Renal cortical epithelial cell (primary cell): ENCODE results near the gene ELK1. TPM values are rescaled to one million over a fixed set of nuclear protein-coding genes. Genes with fewer than 3 reads are reported as not detected.

Source experiments
- DNase-seq: peaks from one replicate; pipeline ENCODE4 v3.0.0-alpha.2; 2011; ENCODE audit warnings: low read depth
- total RNA-seq: library from RNA; depleted of rRNA; stranded (reverse); fragments of >200 nt; gene quantifications from 2 replicates; pipeline ENCODE4 v1.2.3, GENCODE V29; 2014

The ELK1 gene
- total RNA-seq, 1 donor from 2014 or later: 16.4 TPM

DNA sequence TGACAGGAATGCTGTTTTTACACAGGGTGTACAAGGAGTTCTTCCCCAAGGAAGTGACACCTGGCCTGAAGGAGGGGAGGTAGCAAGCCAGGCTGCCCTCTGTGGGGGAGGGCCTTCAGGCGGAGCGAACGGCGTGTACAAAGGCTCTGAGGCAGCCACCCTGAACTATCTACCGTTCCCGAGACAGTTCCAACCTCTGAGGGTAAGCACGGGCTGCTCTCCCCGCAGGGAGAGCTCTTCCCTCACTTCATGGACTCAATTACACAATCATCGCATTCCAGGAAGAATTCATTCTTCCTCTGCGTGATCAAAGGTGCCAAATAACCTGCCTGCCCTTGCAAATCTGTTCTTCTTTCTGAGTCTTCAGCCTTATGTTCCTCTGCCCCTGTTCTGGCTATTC is 4.8 kb downstream of the ELK1 start:
- peak; percentile 63 for DNase-seq

DNA sequence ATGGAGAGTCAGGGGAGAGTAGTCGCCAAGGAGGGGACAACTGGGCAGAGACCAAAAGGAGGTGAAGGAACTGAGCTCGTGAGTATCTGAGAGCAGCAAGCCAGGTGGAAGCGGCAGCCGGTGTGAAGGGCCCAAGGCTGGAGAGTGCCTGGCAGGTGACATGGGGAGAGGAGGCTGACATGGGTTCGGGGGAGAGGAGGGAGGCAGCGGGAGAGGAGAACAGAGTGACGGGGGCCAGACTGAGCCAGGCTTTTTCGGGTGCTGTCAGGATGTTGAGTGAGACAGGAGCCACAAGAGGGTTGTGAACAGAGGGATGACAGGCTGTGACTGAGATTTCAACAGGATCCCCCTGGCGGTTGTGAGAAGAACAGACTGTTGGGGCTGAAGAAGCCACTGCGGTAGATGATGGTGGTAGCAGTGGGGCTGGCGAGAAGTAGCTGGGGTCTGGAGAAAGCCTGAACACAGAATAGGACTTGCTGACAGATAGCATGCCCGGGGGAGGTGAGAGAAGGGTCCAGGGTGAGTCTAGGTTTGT is 5.7 kb downstream of the ELK1 start:
- DNase-seq: no peak

DNA sequence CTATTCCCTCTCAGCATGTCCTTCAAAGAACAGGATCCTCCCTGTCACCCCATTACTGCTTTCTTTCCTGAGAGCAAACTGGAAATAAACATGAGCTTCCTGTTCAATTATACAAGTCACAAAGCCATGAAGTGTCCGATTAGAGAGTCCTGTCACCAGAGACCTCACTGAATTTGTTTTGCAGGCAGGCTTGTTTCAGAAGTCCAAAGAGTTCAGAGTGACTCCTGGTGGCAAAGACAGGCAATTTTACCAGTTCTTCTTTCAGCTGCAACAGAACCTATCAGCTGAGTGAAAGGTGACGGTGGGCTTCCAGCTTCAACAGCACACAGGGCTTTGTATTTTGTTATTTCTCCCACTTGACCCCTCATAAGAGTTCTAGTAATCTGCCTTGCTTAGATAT is 6.4 kb downstream of the ELK1 start:
- peak; percentile 42 for DNase-seq

DNA sequence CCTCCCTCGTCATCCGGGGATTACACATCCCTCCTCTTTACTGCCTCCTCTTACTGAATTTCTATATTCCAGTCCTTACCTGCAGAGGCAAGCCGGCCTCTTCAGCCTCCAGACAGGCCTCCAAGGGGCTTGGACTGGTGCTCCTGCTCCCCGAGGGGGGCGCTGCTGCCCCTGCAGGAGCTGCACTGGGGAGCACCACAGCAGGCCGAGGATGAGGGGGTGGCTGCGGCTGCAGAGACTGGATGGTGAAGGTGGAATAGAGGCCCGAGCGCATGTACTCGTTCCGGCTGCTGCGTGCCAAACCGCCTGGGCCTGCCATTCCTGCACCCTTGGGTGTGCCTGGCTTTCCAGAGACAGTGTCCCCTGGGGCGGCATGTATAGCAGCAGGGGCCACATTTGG is 11.5 kb downstream of the ELK1 start:
- no peak for DNase-seq

DNA sequence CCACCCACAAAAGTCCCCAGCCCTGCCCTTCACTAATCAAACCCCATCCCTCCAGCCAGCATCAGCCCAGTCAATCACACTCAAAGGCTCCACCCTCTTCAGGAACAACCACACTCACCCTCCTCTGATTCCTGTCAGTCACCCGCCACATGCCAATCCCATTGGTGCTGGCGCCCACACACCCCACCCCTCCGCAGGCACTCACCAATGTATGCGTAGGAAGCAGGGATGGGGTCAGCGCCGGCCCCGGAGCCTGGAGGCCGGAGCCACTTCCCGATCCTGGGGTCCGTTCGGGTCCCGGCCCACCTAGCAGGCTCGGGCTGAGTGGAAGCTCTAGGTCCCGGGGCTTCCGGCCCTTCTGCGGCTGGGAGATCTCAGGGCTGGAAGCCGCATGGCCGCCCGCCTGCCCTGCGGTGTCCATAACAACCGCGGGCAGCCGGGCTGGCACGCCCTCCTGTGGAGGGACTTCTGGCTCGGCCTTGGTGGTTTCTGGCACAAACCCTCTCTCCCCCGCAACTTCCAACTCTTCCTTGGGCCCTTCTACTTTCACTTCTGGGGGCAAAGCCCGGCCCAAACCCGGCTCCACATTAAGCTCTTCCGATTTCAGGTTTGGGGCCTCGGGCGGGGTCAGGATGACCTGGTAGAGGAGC is 12.7 kb downstream of the ELK1 start:
- no peak for DNase-seq

DNA sequence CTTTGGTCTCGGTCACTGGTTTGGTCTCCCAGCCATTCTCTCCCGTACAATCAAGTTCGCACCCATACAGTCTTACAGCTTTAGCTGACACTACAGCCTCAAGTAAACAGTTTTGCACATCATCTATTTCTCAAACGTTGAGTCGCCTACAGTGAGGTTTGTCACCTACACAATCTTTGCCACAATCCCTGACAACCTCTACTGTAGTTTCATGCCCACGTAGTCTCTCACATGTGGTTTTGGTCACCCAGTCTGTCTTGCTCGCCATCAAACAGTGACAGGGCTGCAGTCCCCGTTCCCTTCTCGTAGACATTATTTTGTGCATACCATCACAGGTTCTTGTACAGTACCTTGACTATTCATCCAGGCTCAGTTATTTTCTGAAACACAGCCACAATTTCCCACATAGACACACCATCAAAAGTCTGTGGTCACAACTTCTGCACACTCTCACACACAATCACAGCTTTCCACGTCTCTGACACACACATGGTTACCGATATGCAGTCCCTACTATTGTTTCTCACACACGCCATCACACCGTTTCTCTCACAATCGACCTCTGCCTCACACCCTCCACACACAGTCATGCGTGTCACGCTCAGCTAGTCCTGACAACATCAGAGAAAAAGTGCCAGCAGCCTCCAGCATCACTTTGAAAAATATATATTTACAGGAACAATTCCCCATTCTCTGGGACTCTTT is 15.3 kb downstream of the ELK1 start:
- no peak for DNase-seq

DNA sequence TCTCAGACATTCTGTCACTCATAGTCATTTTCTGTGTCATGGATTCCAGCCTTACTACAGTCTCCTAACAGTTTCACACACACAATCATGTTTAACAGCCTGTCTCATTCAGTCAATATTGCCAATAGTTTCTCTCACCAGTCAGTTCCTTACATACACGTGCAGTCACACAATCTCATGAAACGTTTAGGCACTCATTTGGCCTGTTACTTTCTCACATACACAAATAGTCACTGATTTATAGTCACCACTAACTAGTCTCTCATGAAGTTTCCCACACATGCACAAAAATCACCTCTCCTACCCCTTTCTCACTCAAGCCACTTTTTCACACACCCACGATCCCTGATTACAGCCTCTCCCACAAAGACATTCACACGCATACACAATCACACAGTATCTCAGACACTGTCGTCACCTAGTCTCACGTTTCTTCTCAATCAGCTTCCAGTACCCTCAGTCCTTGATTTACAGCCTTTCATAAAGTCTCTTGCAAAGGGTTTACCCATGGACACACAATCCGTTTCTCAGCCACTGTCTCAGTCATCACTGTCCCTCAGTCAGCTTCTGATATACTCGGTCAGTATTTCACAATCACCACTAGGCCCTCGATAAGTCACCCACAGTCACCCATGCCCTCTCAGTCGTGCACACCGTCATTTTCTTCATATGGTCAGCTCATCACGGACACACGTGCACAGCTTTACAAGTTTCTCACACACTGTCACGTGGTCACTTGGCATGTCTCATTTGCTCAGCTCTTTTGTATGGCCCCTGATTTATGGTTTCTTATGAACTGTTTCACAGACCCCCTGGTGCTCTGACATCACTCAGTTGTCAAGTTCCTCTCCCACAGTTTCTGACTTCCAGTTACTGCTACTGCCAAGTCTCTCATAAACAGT is 16.4 kb downstream of the ELK1 start:
- DNase-seq: no peak

DNA sequence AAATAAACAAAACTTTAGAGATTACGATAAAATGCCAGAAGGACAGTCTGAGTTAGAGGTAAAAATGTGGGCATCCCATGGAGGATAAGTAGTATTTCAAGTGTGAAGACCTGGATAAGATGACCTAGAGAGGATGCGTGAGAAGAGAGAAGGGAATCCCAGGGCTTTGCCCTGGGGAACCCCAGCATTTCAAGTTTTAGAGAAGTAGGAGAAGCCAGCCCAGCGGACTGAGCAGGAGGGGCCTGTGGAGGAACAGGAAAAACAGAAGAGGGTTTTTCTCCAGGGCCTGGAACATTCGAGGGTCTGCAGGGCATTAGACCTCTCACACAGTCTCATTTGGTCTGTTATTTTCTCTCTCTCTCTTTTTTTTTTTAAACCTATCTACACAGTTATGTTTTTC is 17.7 kb downstream of the ELK1 start:
- no peak for DNase-seq

DNA sequence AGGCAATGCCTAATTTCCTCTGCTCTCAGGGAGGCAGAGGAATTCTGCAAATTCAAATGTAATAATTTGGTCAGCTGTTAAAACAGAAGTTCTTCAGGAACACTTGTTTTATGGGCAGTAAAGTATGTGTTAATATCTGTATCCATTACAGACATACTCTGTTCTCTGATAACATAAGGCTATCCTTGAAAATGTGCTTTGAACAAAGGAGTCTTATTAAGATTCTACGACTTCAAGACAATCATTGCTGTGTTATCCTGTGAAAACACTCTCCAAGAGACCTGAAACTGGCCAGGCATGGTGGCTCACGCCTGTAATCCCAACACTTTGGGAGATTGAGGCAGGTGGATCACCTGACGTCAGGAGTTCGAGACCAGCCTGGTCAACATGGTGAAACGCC is 18.7 kb downstream of the ELK1 start:
- no peak for DNase-seq

DNA sequence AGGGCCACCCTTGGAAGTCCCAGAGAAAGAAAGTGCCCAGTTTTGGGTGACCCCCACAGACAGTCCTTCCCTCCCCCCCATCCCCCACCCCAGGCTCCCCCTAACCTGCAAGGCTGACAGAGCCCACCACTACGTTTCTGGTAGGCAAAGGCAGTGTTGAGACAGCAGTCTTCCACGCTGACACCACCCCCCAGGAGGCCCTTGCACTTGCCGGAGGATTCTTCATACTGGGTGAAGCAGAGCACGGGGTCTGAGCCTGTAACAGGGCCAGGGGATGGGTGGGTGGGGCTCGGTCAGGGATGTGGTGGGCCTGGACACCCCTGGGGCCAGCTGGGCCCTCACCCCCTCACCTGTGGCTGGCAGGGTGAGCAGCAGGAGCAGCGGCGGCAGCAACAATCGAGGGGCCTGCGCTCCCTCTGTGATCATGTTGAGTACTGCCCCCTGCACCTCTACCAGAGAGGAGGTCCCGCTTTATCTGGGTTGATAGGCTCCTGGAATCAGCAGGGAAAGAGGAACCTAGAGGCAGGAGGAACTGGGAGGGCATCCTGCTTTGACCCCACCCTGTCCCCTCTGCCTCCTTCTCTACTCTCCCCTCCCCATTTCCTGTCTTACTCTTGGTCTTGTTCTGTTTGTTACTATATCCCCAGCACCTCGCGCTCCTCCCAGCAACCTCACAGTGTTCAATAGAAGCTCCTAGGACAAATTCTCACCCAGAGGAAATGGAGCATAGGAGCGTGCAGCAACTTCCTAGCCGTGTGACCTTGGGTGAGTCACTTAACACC is 20.8 kb downstream of the ELK1 start, which contains the start of gene CFP:
Gene CFP (minus strand): TSS at position 512 of the 782 bp plus-strand sequence. CDS start 86 bp downstream, at position 426.
- no peak for DNase-seq

DNA sequence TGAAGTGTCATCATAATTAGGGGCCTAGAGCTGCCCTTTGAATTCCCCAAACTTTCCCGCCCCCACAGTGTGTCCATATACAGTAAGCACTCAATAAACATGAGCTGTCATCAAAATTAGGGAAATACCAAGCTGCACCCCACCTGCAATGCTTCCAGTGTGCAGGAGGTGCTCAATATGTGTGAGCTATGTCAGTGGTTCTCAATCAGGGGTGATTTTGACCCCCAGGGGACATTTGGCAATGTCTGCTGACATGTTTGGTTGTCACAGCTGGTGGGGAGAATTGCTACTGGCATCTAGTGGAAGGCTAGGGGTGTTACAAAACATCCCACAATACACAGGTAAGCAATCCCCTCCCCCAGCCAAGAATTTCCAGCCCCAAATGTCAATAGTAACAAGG is 21.4 kb downstream of the ELK1 start:
- DNase-seq: no peak

DNA sequence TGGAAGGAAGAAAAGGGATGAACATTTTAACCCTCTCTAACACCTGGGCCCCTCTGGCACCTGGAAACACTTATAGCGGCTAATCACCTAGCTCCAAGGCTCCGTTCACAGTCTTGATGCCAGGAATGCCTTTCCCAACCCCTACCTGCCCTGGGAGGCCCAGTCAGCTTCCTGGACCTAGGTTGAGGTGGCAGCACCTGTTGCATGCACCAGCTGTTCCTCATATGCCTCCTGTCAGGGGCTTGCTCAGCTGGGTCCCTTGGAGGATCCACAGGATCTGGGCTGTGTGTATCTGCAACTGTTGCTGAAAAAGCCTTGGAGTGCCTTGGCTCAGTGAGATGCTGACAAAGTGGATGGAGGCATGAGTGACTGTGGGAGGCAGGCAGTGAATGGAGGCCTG is 25.0 kb downstream of the ELK1 start:
- DNase-seq: no peak

DNA sequence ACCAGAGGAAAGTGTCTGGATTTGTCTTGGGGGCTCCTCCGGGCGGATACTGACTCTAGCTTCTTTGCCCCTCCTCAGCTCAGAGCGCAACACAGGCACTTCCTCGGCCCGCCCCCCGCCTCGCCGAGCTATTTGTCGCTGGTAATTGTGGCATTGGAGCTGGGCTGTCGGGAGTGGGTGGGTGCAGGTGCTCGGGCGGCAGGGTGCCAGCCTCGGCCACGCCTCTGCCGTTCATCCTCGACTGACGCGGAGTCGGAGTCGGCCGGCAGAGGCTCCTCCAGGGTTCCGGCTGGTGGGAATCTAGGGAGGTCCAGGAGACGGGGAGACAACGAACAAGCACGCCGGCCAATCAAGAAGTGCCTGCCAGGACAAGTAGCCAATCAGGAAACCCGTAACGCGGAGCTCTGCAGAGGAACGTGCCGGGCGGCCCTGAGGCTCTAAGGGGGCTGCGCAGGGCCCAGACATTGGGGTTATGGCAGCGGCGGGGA is 26.8 kb downstream of the ELK1 start:
- peak; percentile 53 for DNase-seq

DNA sequence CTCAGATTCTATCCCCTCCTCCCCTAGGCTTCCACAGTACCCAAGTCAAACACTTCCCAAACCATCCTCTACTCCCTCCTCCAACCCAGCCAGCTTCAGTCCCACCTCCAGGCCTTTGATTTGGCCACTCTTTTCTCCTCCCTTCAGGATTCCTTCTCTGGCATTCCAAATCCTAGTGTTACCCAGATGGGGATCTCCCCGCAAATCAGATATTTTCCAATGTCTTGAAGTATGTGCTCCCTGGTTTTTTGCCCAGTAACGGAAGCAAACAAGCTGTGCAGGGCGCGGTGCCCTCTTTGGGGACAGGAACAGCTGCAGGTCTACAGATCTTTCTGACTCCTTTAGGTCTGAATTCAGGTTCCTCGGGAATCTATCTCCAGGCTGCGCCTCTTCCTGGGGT is 28.5 kb downstream of the ELK1 start:
- no peak for DNase-seq

DNA sequence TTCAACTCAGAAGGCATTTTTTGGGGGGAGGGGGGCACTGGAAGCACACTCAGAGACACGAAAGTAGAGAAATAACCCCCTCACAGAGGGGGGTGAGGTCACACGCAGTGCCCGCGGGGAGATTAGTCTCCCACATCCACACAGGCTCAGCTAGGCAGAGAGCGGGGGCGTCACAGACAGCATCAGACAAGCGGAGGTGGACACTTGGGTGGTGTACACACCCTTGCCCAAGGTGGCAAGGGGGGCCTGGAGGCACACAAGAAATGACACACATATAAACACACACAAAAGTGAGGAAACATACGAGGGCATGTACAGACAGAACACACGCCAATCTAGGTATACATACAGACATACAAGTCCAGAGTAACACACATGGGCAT is 30.1 kb downstream of the ELK1 start:
- no peak for DNase-seq

DNA sequence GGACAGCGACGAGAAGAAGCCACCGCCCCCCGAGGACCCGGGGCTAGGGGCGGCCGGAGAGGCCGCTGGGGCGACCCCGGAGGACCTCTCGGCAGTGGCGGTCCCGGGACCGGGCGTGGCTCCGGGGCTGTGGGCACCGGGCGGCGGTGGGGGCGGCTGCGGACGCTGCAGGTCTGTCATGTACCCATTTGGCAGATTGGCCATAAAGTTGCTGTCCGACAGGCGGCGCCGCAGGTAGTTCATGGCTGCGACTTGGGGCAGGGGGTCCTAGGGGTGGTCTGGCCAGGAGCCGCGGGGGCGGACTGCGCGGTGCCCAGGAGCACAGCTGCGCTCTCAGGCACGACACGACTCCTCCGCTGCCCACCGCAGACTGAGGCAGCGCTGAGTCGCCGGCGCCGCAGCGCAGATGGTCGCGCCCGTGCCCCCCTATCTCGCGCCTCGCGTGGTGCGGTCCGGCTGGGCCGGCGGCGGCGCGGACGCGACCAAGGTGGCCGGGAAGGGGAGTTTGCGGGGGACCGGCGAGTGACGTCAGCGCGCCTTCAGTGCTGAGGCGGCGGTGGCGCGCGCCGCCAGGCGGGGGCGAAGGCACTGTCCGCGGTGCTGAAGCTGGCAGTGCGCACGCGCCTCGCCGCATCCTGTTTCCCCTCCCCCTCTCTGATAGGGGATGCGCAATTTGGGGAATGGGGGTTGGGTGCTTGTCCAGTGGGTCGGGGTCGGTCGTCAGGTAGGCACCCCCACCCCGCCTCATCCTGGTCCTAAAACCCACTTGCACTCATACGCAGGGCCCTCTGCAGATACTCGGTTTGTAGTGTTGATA is 30.7 kb downstream of the ELK1 start, which contains the start of gene SYN1:
Gene SYN1 (minus strand): TSS at position 372 of the 817 bp plus-strand sequence. CDS start 129 bp downstream, at position 243.
- peak; percentile 18 for DNase-seq

DNA sequence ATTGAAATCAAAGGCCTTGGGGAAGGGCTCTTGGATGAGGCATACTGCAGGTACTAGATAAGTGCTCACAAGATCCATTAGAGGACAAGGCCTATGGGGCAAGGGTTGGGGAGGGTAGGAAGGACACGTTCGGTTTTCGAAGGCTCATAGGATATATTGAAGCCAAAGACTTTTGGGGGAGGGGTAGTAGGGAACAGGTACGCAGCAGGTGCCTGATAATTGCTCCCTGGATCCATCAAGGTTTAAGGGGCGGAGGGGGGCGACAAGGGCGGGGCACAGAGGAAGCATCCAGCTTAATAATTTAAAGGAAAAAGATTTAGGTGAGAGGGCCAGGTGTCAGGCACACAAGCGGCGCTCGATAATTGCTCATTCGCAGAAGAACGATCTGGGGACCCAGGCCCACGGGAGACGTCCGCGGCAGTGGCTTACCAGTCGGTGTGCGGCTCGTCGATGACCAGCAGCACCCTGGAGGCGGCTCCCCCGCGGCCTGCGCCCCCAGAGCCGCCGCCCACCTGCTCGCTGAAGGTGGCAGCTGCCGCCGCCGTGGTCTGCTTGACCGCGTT is 31.4 kb downstream of the ELK1 start:
- DNase-seq: no peak

DNA sequence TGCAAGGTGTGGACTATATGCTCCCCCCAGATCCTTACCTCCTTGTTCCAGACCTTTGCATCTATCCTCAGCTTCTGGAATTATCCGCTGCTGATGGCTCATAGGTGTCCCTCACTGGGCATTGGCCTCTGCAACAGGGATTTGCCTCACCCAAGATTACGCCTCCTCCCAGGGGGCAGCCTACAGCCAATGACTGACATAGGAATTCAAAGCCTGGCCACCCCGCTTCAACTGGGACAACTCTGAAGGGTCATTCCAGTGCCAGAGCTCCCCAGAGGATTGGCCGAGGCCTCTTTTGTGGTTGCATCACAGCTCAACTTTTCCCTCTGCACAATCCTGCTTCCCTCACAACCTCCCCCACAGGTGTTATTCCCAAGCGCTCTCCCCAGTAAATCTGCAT is 35.7 kb downstream of the ELK1 start:
- no peak for DNase-seq

DNA sequence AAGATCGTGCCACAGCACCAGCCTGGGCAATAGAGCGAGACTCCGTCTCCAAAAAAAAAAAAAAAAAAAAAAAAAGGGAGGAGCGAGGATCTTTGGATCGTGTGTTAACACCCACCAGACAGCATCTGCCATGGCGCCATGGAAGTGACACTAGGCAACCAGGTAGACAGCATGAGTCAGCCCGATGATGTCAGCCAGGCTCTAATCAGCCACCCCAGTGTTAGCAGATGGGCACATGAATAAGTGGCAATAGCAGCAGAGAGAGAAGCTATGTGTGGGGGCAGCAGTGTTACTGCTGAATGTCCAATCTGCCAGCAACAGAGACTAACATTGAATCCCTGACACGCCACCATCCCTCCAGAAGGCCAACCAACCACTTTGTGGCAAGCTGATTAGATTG is 37.3 kb downstream of the ELK1 start:
- no peak for DNase-seq

DNA sequence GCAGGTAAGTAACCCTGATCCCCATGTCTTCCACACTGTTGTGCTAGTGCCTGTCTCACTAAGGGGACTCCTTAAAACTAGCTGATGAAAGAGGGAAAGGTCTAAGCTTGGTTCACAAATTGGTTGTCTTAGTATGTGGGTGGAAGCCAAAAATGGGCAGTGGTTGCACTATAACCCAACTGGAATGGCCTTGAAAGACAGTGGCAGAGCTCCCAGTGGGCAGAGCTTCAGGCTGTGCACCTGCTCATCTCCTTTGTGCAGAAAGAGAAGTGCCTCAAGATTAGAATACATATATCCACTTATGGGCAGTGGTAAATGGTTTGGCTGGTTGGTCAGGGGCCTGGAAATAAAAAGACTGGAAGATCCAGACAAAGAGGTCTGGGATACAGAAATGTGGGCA is 37.9 kb downstream of the ELK1 start:
- no peak for DNase-seq
